Keratinocyte (primary cell): ENCODE results near the gene XPA.

ENCODE experiments used
- EZH2 ChIP-seq: IDR thresholded peaks from one replicate; pipeline ENCODE4 v1.6.1; 2012; ENCODE audit warnings: inconsistent platforms, mild to moderate bottlenecking, low read length, moderate library complexity
- TF ChIP-seq, protein P1 (sequence below), 3 experiments: IDR thresholded peaks in 1 of 3; conservative IDR thresholded peaks in 1 of 3; optimal IDR thresholded peaks in 1 of 3; 2 replicates in 2 of 3; 3 replicates in 1 of 3; pipeline versions ENCODE3 to v1.5.1; 2011; ENCODE audit warnings: low read length in 3 of 3, mild to moderate bottlenecking in 3 of 3, moderate library complexity in 2 of 3, control low read depth in 1 of 3, inconsistent platforms in 1 of 3; ENCODE audit not compliant: insufficient read depth in 2 of 3; ENCODE audit errors: extremely low read depth in 1 of 3

DNA sequence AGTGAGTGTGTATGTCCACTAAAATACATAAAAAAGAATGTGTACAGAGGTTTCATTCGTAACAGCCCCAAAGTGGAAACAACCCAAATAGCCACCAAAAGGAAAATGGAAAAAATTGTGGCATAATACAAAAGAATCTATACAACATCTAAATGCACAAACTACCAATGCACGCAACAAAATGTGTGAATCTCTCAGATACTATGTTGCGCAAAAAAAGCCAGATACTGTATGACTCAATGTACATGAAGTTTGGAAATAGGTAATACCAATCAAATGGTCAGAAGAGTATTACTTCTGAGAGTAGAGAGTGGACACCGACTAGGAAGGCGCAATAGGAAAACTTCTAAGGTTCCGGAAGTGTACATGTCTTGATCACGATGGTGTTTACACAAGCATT is 2.4 kb downstream of the XPA start:
- TF ChIP-seq, protein P1, sequence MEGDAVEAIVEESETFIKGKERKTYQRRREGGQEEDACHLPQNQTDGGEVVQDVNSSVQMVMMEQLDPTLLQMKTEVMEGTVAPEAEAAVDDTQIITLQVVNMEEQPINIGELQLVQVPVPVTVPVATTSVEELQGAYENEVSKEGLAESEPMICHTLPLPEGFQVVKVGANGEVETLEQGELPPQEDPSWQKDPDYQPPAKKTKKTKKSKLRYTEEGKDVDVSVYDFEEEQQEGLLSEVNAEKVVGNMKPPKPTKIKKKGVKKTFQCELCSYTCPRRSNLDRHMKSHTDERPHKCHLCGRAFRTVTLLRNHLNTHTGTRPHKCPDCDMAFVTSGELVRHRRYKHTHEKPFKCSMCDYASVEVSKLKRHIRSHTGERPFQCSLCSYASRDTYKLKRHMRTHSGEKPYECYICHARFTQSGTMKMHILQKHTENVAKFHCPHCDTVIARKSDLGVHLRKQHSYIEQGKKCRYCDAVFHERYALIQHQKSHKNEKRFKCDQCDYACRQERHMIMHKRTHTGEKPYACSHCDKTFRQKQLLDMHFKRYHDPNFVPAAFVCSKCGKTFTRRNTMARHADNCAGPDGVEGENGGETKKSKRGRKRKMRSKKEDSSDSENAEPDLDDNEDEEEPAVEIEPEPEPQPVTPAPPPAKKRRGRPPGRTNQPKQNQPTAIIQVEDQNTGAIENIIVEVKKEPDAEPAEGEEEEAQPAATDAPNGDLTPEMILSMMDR (optimal IDR thresholded peaks at IDR 0.05 in 1 of 3, IDR thresholded peaks at IDR 0.05 in 1 of 3, conservative IDR thresholded peaks at IDR 0.05 in 1 of 3; ENCODE audit: extremely low read depth in 1 of 3, insufficient read depth in 2 of 3, low read length in 3 of 3) = no peak
- TF ChIP-seq EZH2 = no peak
